Heart left ventricle (tissue), 13 donors: ENCODE data around the gene SRPX.

Experiments used
- POLR2A ChIP-seq, 2 donors: fragments of 450-650 bp; IDR thresholded peaks; one replicate each; pipeline ENCODE4 v1.6.1; 2017; ENCODE audit warnings: antibody characterized with exemption in 2 of 2, mild to moderate bottlenecking in 2 of 2, moderate library complexity in 2 of 2
- TF ChIP-seq, protein P1 (sequence below), 12 donors: fragments of 200-600 bp; sonication (generic) in 4 of 12; IDR thresholded peaks; one replicate each; pipeline versions ENCODE4 v1.5.0 to v1.8.0; 2018 to 2022; ENCODE audit warnings: antibody characterized with exemption in 12 of 12, mild to moderate bottlenecking in 5 of 12
- donor health status: ischemic (EF 13 %, LVEDD 7.1; RV severe dilation, severe dysfunction).
- donor health status: DM: no; HTN: yes; CAD: no.
- donor health status: DM: no; HTN: no; CAD: no.
- donor health status: ischemic (EF 25% LVEDD 6.9; RV normal size, moderate dysfunction).
- donor health status: ischemic (EF 25% LVEDD 5.7; RV mildly dilated, moderate dysfunction).
- donor health status: ischemic (EF 35%, LVEDD 5.7; RV mildly dilated, moderate dysfunction).
- donor health status: nonischemic (EF 11% LVEDD 7.7; RV severe dilation, severe dysfunction).
- donor health status: DM: yes; HTN: yes; CAD: no.
- donor health status: PGD.
- donor health status: ischemic (EF 29% LVEDD 5.4; RV normal size, mild dysfunction).
- donor health status: nonischemic (EF 23%, LVEDD 6.1; RV moderate dilation, normal function).

DNA sequence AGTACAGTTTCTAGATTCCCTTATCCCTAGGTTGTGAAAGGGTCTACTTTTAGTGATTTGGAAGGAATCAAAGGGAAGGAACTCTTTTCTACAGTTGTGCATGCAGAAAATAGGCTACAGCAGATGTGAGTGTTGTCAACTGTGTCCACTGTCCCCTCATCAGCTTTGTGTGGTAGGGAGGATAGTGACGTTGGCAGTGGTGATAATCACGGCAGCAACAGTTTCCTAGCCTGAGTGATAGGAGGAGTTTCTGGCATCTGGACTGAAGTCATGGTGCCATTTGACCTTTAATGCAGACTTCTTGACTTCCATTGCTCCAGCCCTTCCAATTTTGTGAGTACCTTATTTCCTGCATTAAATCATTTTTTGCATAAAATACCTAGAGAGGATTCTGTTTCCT, 39.3 kb downstream of the SRPX start:
- TF ChIP-seq, protein P1, sequence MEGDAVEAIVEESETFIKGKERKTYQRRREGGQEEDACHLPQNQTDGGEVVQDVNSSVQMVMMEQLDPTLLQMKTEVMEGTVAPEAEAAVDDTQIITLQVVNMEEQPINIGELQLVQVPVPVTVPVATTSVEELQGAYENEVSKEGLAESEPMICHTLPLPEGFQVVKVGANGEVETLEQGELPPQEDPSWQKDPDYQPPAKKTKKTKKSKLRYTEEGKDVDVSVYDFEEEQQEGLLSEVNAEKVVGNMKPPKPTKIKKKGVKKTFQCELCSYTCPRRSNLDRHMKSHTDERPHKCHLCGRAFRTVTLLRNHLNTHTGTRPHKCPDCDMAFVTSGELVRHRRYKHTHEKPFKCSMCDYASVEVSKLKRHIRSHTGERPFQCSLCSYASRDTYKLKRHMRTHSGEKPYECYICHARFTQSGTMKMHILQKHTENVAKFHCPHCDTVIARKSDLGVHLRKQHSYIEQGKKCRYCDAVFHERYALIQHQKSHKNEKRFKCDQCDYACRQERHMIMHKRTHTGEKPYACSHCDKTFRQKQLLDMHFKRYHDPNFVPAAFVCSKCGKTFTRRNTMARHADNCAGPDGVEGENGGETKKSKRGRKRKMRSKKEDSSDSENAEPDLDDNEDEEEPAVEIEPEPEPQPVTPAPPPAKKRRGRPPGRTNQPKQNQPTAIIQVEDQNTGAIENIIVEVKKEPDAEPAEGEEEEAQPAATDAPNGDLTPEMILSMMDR (IDR thresholded peaks at IDR 0.05), result no peak
- TF ChIP-seq POLR2A (IDR thresholded peaks at IDR 0.05), result no peak
